Gastrocnemius medialis (tissue), 4 donors: ENCODE measurements around the gene NUP62CL. TPM values are rescaled to one million over a fixed set of nuclear protein-coding genes. Genes with fewer than 3 reads are reported as not detected.
"Not testable (repeated sequence)": the region's sequence is repeated elsewhere in the genome, so short reads cannot be mapped to it uniquely, and the experiment has no call there.

Experiments
- ATAC-seq, 2 donors: fragments of 150-250 bp; one replicate each; pipeline ENCODE4 v1.9.1; 2016
- DNase-seq, 2 donors: peaks; one replicate each; pipeline ENCODE4 v3.0.0-alpha.2; 2019
- H3K27ac ChIP-seq, 4 donors: fragments of 200-600 bp; sonication (generic); 1 replicate in 1 of 4; 2 replicates in 3 of 4; pipeline ENCODE4 v1.5.1; 2016 to 2018; ENCODE audit warnings: mild to moderate bottlenecking in 2 of 4, moderate library complexity in 1 of 4
- H3K27me3 ChIP-seq, 3 donors: fragments of 200-600 bp; sonication (generic) in 2 of 3; 1 replicate in 1 of 3; 2 replicates in 2 of 3; pipeline versions ENCODE4 v1.5.1 to v1.6.0; 2016 to 2019; ENCODE audit warnings: mild to moderate bottlenecking in 1 of 3, moderate library complexity in 1 of 3
- H3K36me3 ChIP-seq, 2 donors: fragments of 200-600 bp; sonication (generic) in 1 of 2; one replicate each; pipeline ENCODE4 v1.5.1; 2017 to 2018
- H3K4me1 ChIP-seq, 2 donors: fragments of 200-600 bp; sonication (generic) in 1 of 2; one replicate each; pipeline ENCODE4 v1.5.1; 2016 to 2017; ENCODE audit warnings: mild to moderate bottlenecking in 2 of 2
- H3K4me3 ChIP-seq, 4 donors: fragments of 200-600 bp; sonication (generic) in 3 of 4; 1 replicate in 1 of 4; 2 replicates in 3 of 4; pipeline ENCODE4 v1.5.1; 2016 to 2019; ENCODE audit warnings: mild to moderate bottlenecking in 2 of 4
- H3K9me3 ChIP-seq, 3 donors: fragments of 200-600 bp; sonication (generic) in 2 of 3; 1 replicate in 1 of 3; 2 replicates in 2 of 3; pipeline ENCODE4 v1.5.1; 2016 to 2019
- CTCF ChIP-seq, 5 experiments: fragments of 450-650 bp in 3 of 5; fragments of 200-600 bp in 2 of 5; sonication (generic) in 2 of 5; IDR thresholded peaks in 4 of 5; conservative IDR thresholded peaks in 1 of 5; 1 replicate in 4 of 5; 2 replicates in 1 of 5; pipeline ENCODE4 v1.5.1; 2016 to 2019; ENCODE audit warnings: antibody characterized with exemption in 5 of 5, mild to moderate bottlenecking in 3 of 5, moderate library complexity in 3 of 5
- POLR2A ChIP-seq, 2 donors: fragments of 450-650 bp; IDR thresholded peaks; one replicate each; pipeline ENCODE4 v1.6.1; 2017; ENCODE audit warnings: antibody characterized with exemption in 2 of 2, mild to moderate bottlenecking in 2 of 2, moderate library complexity in 2 of 2
- in situ Hi-C, 4 donors: fragments of 200-750 bp; cut with MboI; loops; one replicate each; pipeline versions ENCODE4 v1.15.0 to v1.8.0; 2017; ENCODE audit warnings: low sequenced_read_pairs in 4 of 4
- intact Hi-C: fragments of 100-400 bp; cut with DNase I; formaldehyde crosslinking; loops from one replicate; pipeline ENCODE4 v1.15.1; 2023; ENCODE audit warnings: low total_unique reads
- total RNA-seq, 4 donors: library from RNA; depleted of rRNA; stranded (reverse); fragments of >200 nt; gene quantifications; one replicate each; pipeline versions ENCODE4 v1.1.0 to v1.2.3, GENCODE V29; 2016

NUP62CL gene
- total RNA-seq, 4 donors from 2014 or later, result not detected

- H3K27ac ChIP-seq, result no peak overlapping the region
- H3K4me1 ChIP-seq, result no peaks in the 10 kb centered on the region
- TF ChIP-seq POLR2A (IDR thresholded peaks at IDR 0.05), result no peak
- TF ChIP-seq CTCF (IDR thresholded peaks at IDR 0.05 in 4 of 5, conservative IDR thresholded peaks at IDR 0.05 in 1 of 5), result no peak
- H3K27me3 ChIP-seq, result peaks cover 0 to 24% (median 5%) of the 10 kb centered on the region in 3 donors
- ATAC-seq, result no peak
- intact Hi-C loops (no loop called here), in situ Hi-C loops (no loop called here)
- no peak overlapping the region for H3K4me3 ChIP-seq
- no peaks in the 10 kb centered on the region for H3K36me3 ChIP-seq
- no peak for DNase-seq
- H3K9me3 ChIP-seq, result no peaks in the 10 kb centered on the region
Observed at GRCh38 chrX:107204068-107204605, 2.1 kb downstream of the NUP62CL start.

GRCh38 chrX:107199491-107199890 lies 6.7 kb downstream of the NUP62CL start:
- in situ Hi-C loops (no loop called here), intact Hi-C loops (no loop called here)
- TF ChIP-seq POLR2A (IDR thresholded peaks at IDR 0.05) (no peak), CTCF (IDR thresholded peaks at IDR 0.05 in 4 of 5, conservative IDR thresholded peaks at IDR 0.05 in 1 of 5) (no peak)
- Histone ChIP-seq H3K27me3 (peaks cover 0 to 10% (median 0%) of the 10 kb centered on the region in 3 donors), H3K9me3 (no peaks in the 10 kb centered on the region), H3K4me3 (no peak overlapping the region), H3K36me3 (no peaks in the 10 kb centered on the region), H3K27ac (no peak overlapping the region), H3K4me1 (no peaks in the 10 kb centered on the region)
- ATAC-seq (no peak), DNase-seq (no peak)

- H3K9me3 ChIP-seq, H3K4me1 ChIP-seq, H3K27ac ChIP-seq, H3K4me3 ChIP-seq, ATAC-seq, intact Hi-C loops, H3K36me3 ChIP-seq, in situ Hi-C loops, DNase-seq: not testable (repeated sequence)
- peaks cover 0 to 10% (median 0%) of the 10 kb centered on the region in 3 donors for H3K27me3 ChIP-seq
Observed at GRCh38 chrX:107198074-107198473, 8.2 kb downstream of the NUP62CL start.

- Histone ChIP-seq H3K27ac (no peak overlapping the region), H3K4me3 (no peak overlapping the region), H3K4me1 (no peaks in the 10 kb centered on the region), H3K9me3 (no peaks in the 10 kb centered on the region), H3K27me3 (peaks cover 0 to 10% (median 0%) of the 10 kb centered on the region in 3 donors), H3K36me3 (no peaks in the 10 kb centered on the region)
- intact Hi-C loops, result no loop called here
- DNase-seq (no peak), ATAC-seq (no peak)
- in situ Hi-C loops, result no loop called here
- TF ChIP-seq CTCF (IDR thresholded peaks at IDR 0.05 in 4 of 5, conservative IDR thresholded peaks at IDR 0.05 in 1 of 5) (no peak), POLR2A (IDR thresholded peaks at IDR 0.05) (no peak)
Observed at GRCh38 chrX:107197319-107197718, 8.9 kb downstream of the NUP62CL start.

- Histone ChIP-seq H3K4me1 (no peaks in the 10 kb centered on the region), H3K27ac (no peak overlapping the region), H3K36me3 (no peaks in the 10 kb centered on the region), H3K4me3 (no peak overlapping the region), H3K9me3 (no peaks in the 10 kb centered on the region), H3K27me3 (no peaks in the 10 kb centered on the region)
- DNase-seq, result no peak
- ATAC-seq, result no peak
- TF ChIP-seq CTCF (IDR thresholded peaks at IDR 0.05 in 4 of 5, conservative IDR thresholded peaks at IDR 0.05 in 1 of 5) (no peak), POLR2A (IDR thresholded peaks at IDR 0.05) (no peak)
- intact Hi-C loops, result no loop called here
- in situ Hi-C loops, result no loop called here
Observed at GRCh38 chrX:107171369-107172102, 34.7 kb downstream of the NUP62CL start.
